HepG2 (cell line): ENCODE results near the gene HNRNPAB. TPM values are rescaled to one million over a fixed set of nuclear protein-coding genes. Genes with fewer than 3 reads are reported as not detected.

Source experiments
- ATAC-seq: fragments of 200-7000 bp; cut with Tn5 transposase; 3 replicates; pipeline ENCODE4 v1.9.1; 2020; ENCODE audit warnings: mild to moderate bottlenecking, moderate library complexity
- BruUV-seq: library from RNA; stranded (reverse); fragments of 400-500 nt; replicated peaks from 2 replicates; lab custom pipeline; 2021; lab: Mats Ljungman, UMichigan
- CTCF ChIA-PET: fragments of 300-600 bp; formaldehyde crosslinking; extraction: SDS; loops from one replicate; lab custom pipeline; 2021; ENCODE audit warnings: low total read pairs, inconsistent platforms, low intra/inter-chr PET ratio; lab: Yijun Ruan, JAX
- POLR2A ChIA-PET: fragments of 350-600 bp; sonication (Branson Sonifier 250); formaldehyde crosslinking; loops from one replicate; lab custom pipeline; 2020; ENCODE audit warnings: antibody characterized with exemption, inconsistent platforms; lab: Yijun Ruan, JAX
- DNase-seq: peaks from one replicate; pipeline ENCODE4 v3.0.0-alpha.2; 2015; ENCODE audit warnings: low spot score
- FAIRE-seq: peaks from 3 replicates; lab custom pipeline; 2011; peaks lifted over from hg19 to GRCh38; lab: Jason Lieb, UNC
- H2AFZ ChIP-seq: one replicate; pipeline ENCODE4 v1.6.1; 2011; ENCODE audit warnings: low read length, inconsistent platforms
- H3K27ac ChIP-seq: fragments of 300-600 bp; 3 replicates; pipeline ENCODE4 v1.8.0; 2011; ENCODE audit warnings: mixed run types, mild to moderate bottlenecking, mixed read lengths, low read length, inconsistent platforms; ENCODE audit not compliant: insufficient read depth; ENCODE audit errors: extremely low read length
- H3K27me3 ChIP-seq, 2 experiments: fragments of 200-600 bp in 1 of 2; 2 replicates in 1 of 2; 3 replicates in 1 of 2; pipeline versions ENCODE4 v1.6.0 to v1.8.0; 2011; ENCODE audit warnings: low read length in 2 of 2, mild to moderate bottlenecking in 2 of 2, moderate library complexity in 2 of 2, inconsistent platforms in 1 of 2; ENCODE audit not compliant: insufficient read depth in 2 of 2, control insufficient read depth in 1 of 2
- H3K36me3 ChIP-seq, 2 experiments: fragments of 200-600 bp in 1 of 2; replicated peaks in 1 of 2; 2 replicates in 1 of 2; 3 replicates in 1 of 2; pipeline versions ENCODE4 v1.5.1 to v1.8.0; 2011; ENCODE audit warnings: low read length in 2 of 2, inconsistent platforms in 1 of 2; ENCODE audit not compliant: insufficient read depth in 2 of 2, control insufficient read depth in 1 of 2
- H3K4me1 ChIP-seq: 2 replicates; pipeline ENCODE4 v1.5.1; 2012; ENCODE audit warnings: low read length, inconsistent platforms; ENCODE audit not compliant: insufficient read depth
- H3K4me2 ChIP-seq: 2 replicates; pipeline ENCODE4 v1.6.0; 2011; ENCODE audit warnings: low read depth, low read length, inconsistent platforms
- H3K4me3 ChIP-seq, 3 experiments: fragments of 200-600 bp in 1 of 3; sonication (generic), shearing (Covaris generic) in 1 of 3; replicated peaks in 1 of 3; 2 replicates each; pipeline ENCODE4 v1.5.1; 2011 to 2016; ENCODE audit warnings: low read length in 3 of 3, inconsistent platforms in 2 of 3, low read depth in 2 of 3, mild to moderate bottlenecking in 2 of 3, control low read depth in 1 of 3, mixed read lengths in 1 of 3; ENCODE audit not compliant: insufficient read depth in 1 of 3
- H3K79me2 ChIP-seq: one replicate; pipeline ENCODE4 v1.6.1; 2011; ENCODE audit warnings: low read length, inconsistent platforms; ENCODE audit not compliant: insufficient read depth
- H3K9ac ChIP-seq: 2 replicates; pipeline ENCODE4 v1.6.0; 2011; ENCODE audit warnings: mild to moderate bottlenecking, low read depth, low read length, inconsistent platforms; ENCODE audit not compliant: insufficient read depth
- H3K9me3 ChIP-seq: 2 replicates; pipeline ENCODE4 v1.5.1; 2012; ENCODE audit warnings: mild to moderate bottlenecking, low read length
- H4K20me1 ChIP-seq: 2 replicates; pipeline ENCODE4 v1.6.0; 2011; ENCODE audit warnings: inconsistent platforms, mild to moderate bottlenecking, low read length, moderate library complexity; ENCODE audit not compliant: insufficient read depth
- AGO2 ChIP-seq: fragments of 200-400 bp; formaldehyde crosslinking; optimal IDR thresholded peaks from 2 replicates; pipeline ENCODE3; 2017; ENCODE audit warnings: mild to moderate bottlenecking, low read depth, low read length, moderate library complexity
- ATRX ChIP-seq: sonication (generic); formaldehyde crosslinking; IDR thresholded peaks from 2 replicates; pipeline ENCODE4 v1.4.0; 2020; ENCODE audit warnings: missing genetic modification reagents, borderline replicate concordance
- CHD2 ChIP-seq: IDR thresholded peaks from 2 replicates; pipeline ENCODE4 v1.6.1; 2011; ENCODE audit warnings: low read depth, low read length, improper control_type of control experiment
- GTF2F1 ChIP-seq: fragments of 150-350 bp; IDR thresholded peaks from 2 replicates; pipeline ENCODE4 v1.6.1; 2014; ENCODE audit warnings: low read length
- HCFC1 ChIP-seq: fragments of 150-350 bp; IDR thresholded peaks from 2 replicates; pipeline ENCODE4 v1.6.1; 2014; ENCODE audit warnings: low read depth, low read length
- IKZF4 ChIP-seq: sonication (generic); formaldehyde crosslinking; IDR thresholded peaks from 2 replicates; pipeline ENCODE4 v1.5.1; 2020; ENCODE audit warnings: borderline replicate concordance, mild to moderate bottlenecking, low read depth, missing genetic modification reagents; ENCODE audit errors: not compliant biosample characterization
- NKX3-1 ChIP-seq: sonication (generic); formaldehyde crosslinking; IDR thresholded peaks from 2 replicates; pipeline ENCODE4 v1.5.0; 2020; ENCODE audit warnings: missing genetic modification reagents
- RBFOX2 ChIP-seq: fragments of 200-400 bp; formaldehyde crosslinking; IDR thresholded peaks from 2 replicates; pipeline ENCODE4 v1.6.1; 2017; ENCODE audit warnings: low read depth, mild to moderate bottlenecking, low read length
- RBM22 ChIP-seq: fragments of 200-400 bp; formaldehyde crosslinking; optimal IDR thresholded peaks from 2 replicates; pipeline ENCODE3; 2017; ENCODE audit warnings: mild to moderate bottlenecking, low read length, moderate library complexity
- RELA ChIP-seq: sonication (generic); formaldehyde crosslinking; IDR thresholded peaks from 2 replicates; pipeline ENCODE4 v1.4.0; 2020; ENCODE audit warnings: missing genetic modification reagents
- SALL2 ChIP-seq: sonication (generic); formaldehyde crosslinking; IDR thresholded peaks from 2 replicates; pipeline ENCODE4 v1.8.1; 2023; ENCODE audit warnings: mild to moderate bottlenecking, missing genetic modification reagents, inconsistent platforms
- TBX2 ChIP-seq: sonication (generic); formaldehyde crosslinking; IDR thresholded peaks from 2 replicates; pipeline ENCODE4 v1.5.0; 2020; ENCODE audit warnings: missing genetic modification reagents, mild to moderate bottlenecking, borderline replicate concordance
- TP53 ChIP-seq: sonication (generic); formaldehyde crosslinking; conservative IDR thresholded peaks from 2 replicates; pipeline ENCODE4 v1.4.0; 2020; ENCODE audit warnings: missing genetic modification reagents
- ZNF24 ChIP-seq: fragments of 450-650 bp; IDR thresholded peaks from 2 replicates; pipeline ENCODE4 v1.6.1; 2017; ENCODE audit warnings: antibody characterized with exemption, mild to moderate bottlenecking
- ZNF3 ChIP-seq: IDR thresholded peaks from 2 replicates; pipeline ENCODE4 v1.7.0; 2017; ENCODE audit warnings: inconsistent platforms
- ZNF407 ChIP-seq: sonication (generic); formaldehyde crosslinking; IDR thresholded peaks from one replicate; pipeline ENCODE4 v1.5.1; 2020; ENCODE audit warnings: mild to moderate bottlenecking, missing genetic modification reagents; ENCODE audit errors: not compliant biosample characterization
- WGBS: methylation state at CpG from one replicate; pipeline ENCODE4 v1.1.6; 2017; ENCODE audit warnings: low lambda C conversion rate; 5-methylcytosine and 5-hydroxymethylcytosine counted together
- in situ Hi-C: cut with HindIII; loops from 2 replicates; pipeline ENCODE4 v1.10.0; 2017; ENCODE audit warnings: low pct_unique_long_range_greater_than_20kb; ENCODE audit not compliant: extremely low pct_ligation_motif_present
- intact Hi-C: fragments of 100-400 bp; cut with micrococcal nuclease; formaldehyde crosslinking; loops from one replicate; pipeline ENCODE4 v1.10.0; 2022; ENCODE audit not compliant: unreplicated experiment
- polyA plus RNA-seq, 8 experiments: library from polyadenylated mRNA; depleted of rRNA in 3 of 8; stranded (reverse) in 7 of 8; unstranded in 1 of 8; fragments of >200 nt; fragmentation: Illumina TruSeq in 4 of 8; extraction: Trizol in 4 of 8; gene quantifications; 2 replicates each; pipeline versions ENCODE4 v1.2.1 to v1.2.3, GENCODE V29; 2011 to 2016; ENCODE audit warnings: low read depth in 4 of 8, missing spikeins in 1 of 8, mixed read lengths in 1 of 8; ENCODE audit not compliant: insufficient read depth in 1 of 8
- total RNA-seq, 5 experiments: library from RNA; depleted of rRNA; stranded (reverse); fragments of >200 nt; fragmentation: Illumina TruSeq; extraction: Trizol; gene quantifications; 2 replicates each; pipeline ENCODE4 v1.2.3, GENCODE V29; 2016; ENCODE audit warnings: low read depth in 1 of 5

Gene HNRNPAB
- total and polyA plus RNA-seq, 2 of the 13 experiments (the other 11 are each of a cell fraction or from before 2014, with no cell fraction given), result 62.6 to 111 TPM

DNA sequence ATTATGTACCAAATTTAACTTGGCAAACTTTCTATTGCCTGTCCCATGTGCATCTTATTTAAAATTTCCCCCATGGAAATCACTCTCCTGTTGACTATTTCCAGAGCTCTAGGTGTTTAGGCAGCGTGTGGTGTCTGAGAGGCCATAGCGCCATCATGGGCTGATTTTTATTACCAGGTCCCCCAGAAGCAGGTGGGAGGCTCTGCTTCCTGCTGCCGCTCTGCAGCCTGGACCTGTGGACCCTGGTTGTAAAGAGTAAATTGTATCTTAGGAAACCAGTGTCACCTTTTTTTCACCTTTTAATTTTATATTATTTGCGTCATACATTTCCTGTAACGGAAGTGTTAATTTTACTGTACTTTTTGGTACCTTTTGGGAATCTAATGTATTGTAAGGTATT lies 6.4 kb downstream of the HNRNPAB start (continued):
- no peak for TF ChIP-seq RELA (CRISPR knock-in tag)
- no peak for TF ChIP-seq TP53 (CRISPR knock-in tag)
- no peak for TF ChIP-seq CHD2
- no peak for TF ChIP-seq SALL2 (CRISPR knock-in tag)

DNA sequence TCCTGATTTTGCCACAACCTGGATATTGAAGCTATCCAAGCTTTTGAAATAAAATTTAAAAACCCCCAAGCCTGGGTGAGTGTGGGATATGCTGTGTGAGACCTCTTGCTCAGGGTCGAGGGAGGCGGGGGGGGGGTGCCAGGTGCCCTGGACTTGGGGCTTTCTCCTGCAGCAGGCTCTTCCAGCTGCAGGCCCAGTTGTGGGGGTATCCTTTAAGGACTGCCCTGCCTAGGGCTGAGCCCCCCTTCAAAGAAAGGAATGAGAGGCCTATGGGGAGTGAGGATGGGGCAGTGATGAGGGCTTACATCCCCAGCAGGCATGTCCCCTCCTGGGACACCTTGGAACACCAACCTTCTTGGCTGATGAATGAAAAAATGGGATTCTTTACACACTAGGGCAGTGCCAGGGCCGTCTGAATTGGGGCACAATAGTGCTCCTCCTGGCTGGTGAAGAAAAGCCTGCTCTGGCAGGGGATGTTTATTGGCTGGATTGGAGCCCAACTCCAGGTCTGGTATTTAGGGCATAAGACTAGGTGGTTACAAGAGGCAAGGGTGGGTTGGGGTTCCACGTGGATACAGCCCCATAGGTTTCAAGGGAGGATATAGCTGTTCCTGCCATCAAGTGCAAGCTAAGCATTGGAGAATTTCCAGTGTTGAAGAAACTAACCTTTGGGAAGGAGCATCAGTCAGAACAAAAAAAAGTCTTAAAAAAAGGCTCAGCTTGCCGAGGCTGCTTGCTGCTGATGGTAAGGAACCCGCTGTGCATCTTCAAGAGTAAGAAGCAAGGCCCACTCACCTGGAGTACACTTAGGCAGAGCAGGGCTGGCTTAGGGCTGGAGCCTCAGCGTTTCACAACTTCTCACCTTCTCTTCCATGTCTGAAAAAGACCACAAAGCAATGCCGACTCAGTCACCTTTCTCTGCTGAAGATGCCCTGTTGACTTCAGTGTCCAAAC lies 7.0 kb downstream of the HNRNPAB start:
- H3K4me1 ChIP-seq, result peaks cover 39% of the 10 kb centered on the region
- H2AFZ ChIP-seq, result no peak overlapping the region
- peaks cover 16% of the 10 kb centered on the region for H3K79me2 ChIP-seq
- in situ Hi-C loops (no loop called here), intact Hi-C loops (no loop called here)
- no peak for DNase-seq
- no peak for FAIRE-seq
- no peaks in the 10 kb centered on the region for H3K27me3 ChIP-seq
- H3K4me2 ChIP-seq, result no peak overlapping the region
- no peak overlapping the region for H3K27ac ChIP-seq
- ChIA-PET CTCF (no interaction called here), POLR2A (interaction anchor here (0.7 to 2.6 kb wide), 4 partner anchors 7 to 24 kb away, joined by 3 to 15 read pairs (median 4); partner anchors contain the start of genes HNRNPAB and PHYKPL)
- no peak overlapping the region for H3K4me3 ChIP-seq
- BruUV-seq, result no TSS peak
- no peaks in the 10 kb centered on the region for H3K9me3 ChIP-seq
- H3K36me3 ChIP-seq, result peaks cover 20 to 99% of the 10 kb centered on the region in 2 experiments
- ATAC-seq, result no peak
- peaks cover 26% of the 10 kb centered on the region for H4K20me1 ChIP-seq
- 98% methylated on average over 8 of the region's 8 CpGs for WGBS
- no peak overlapping the region for H3K9ac ChIP-seq
- TF ChIP-seq RBM22 (peak; percentile 30), AGO2 (peak; percentile 43), ATRX (CRISPR knock-in tag) (no peak), RBFOX2 (peak; percentile 48; the same call in 1 of the 2 replicates), NKX3-1 (no peak), ZNF24 (no peak), HCFC1 (no peak), ZNF407 (no peak), TBX2 (CRISPR knock-in tag) (no peak), GTF2F1 (no peak), ZNF3 (CRISPR knock-in tag) (no peak), IKZF4 (CRISPR knock-in tag) (no peak)
